HT-29 (cell line): ENCODE measurements around the gene KMT5B. TPM values are rescaled to one million over a fixed set of nuclear protein-coding genes. Genes with fewer than 3 reads are reported as not detected.

Source experiments
- DNase-seq: peaks from one replicate; pipeline ENCODE4 v3.0.0-alpha.2; 2015; ENCODE audit warnings: low spot score
- total RNA-seq: library from RNA; depleted of rRNA; stranded (reverse); fragments of >200 nt; shearing (Covaris generic); gene quantifications from 2 replicates; pipeline ENCODE4 v1.2.3, GENCODE V29; 2014

KMT5B gene
- total RNA-seq, 1 experiment from 2014 or later: 27.2 TPM

- DNase-seq: peak; percentile 94
Observed at GRCh38 chr11:68146010-68146540, 67.0 kb downstream of the KMT5B start.

DNA sequence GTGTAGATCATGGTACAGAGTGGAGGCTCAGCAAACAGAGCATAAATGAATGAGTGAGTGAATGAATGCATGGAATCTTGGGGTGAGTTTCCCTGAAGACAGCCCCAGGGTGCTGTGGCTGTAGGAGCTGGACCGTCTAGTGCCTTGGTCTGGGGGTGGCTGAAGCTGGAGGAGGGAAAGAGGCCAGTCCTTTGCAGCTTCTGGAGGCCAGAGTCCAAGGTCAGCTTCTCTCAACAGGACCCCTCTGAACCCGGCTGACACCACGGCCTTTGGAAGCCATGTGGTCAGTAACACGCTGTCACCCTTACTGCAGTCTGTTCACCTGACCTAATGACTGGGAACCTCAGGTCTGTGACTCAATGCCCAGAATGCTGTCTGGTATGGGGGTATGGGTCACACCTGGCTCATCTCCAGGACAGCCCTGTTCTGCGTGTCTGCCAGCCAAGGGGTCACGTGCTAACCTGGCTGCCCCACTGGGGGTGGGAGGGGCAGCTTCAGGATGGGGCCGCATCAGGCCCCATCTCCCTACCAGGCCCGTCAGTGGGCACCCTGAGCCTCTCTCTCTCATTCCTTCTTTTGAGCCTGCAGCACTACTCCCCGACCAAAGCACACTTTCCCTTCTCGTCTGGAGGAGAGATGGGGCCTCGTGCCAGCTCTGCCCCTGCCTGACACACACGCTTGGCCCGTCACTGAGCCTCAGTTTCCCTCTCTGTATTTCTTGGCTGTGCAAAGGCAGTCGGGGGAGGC lies 67.8 kb downstream of the KMT5B start:
- DNase-seq: no peak

GRCh38 chr11:68143310-68143689 lies 69.8 kb downstream of the KMT5B start:
- no peak for DNase-seq

GRCh38 chr11:68142441-68143309 lies 70.4 kb downstream of the KMT5B start:
- no peak for DNase-seq

DNA sequence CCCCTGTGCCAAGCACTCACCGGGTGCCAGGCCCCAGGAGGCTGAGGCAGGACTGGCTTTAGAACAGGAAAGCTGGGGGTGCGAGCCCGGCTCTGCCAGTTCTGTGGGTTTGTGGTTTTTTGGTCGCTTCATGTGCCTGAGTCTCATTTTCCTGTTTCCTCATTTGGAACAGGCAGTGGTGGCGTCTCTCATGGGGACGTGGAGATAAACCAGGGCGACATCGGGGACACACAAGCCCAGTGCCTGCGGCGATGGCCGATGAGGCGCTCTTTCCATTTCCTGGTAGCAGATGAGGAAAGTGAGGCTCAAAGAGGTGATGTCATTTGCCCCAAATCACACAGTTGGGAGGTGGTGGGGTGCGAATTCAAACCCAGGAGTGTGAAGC lies 71.1 kb downstream of the KMT5B start:
- no peak for DNase-seq

DNA sequence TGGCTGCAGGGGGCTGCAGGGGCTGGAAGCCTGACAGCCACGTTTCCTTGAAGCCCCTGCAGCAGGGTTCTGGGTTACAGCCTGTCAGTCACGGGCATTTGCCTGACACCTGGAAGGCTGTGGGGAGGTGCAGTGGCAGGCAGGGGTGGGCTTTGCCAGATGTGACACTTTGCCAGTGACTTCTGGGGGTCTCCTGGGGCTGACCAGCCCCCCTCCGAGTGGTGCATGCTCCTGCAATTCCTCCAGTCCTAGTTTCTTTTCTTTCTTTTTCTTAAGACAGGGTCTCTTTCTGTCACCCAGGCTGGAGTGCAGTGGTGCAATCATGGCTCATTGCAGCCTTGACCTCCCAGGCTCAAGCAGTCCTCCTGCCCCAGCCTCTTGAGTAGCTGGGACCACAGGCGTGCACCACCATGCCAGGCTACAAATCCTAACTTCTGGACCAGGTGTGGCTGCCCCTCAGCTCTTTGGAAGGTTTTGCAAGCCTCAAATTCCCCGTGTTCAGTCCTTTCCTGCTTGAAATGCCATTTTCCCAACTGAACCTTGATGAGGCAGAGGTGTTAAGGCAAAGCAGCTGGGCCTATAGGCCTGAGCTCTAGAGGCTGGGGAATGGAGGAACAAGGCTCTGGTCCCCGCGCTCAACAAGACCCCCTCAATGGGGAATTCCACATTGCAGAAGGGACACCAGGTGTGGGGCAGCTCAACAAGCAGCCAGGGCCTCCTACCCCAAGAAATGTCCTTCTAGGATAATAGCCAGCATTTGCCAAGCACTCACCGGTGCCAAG lies 71.7 kb downstream of the KMT5B start:
- no peak for DNase-seq

DNA sequence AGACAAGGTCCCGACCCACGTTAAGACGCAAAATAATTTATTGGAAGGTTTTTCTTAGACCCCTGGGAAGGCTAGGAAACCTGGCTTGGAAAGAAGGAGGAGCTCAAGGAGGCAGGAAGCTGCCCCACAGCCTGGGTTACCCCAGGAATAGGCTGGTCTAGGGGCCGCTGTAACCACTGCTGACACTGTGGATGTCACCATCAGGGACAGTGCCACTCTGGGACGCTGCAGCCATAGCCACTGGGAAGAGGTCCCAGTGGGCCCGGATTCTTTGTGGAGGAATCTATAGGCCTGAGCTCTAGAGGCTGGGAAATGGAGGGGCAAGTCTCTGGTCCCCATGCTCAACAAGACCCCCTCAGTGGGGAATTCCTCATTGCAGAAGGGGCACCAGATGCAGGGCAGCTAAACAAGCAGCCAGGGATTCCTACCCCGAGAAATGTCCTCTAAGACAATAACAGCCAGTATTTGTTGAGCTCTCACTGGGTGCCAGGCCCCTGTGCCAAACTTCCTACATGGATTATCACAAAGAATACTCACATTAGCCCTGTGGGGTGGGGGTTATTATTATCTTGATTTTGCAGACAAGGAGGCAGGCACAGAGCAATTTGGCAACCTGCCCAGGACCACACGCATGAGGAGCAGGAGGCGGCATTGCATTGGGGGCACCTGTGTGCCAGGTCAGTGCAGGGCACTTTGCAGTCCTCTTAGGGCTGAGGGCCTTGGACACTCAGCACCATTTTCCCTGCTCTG lies 72.4 kb downstream of the KMT5B start:
- no peak for DNase-seq

GRCh38 chr11:68138237-68138636 lies 74.9 kb downstream of the KMT5B start:
- no peak for DNase-seq

GRCh38 chr11:68137833-68138232 lies 75.3 kb downstream of the KMT5B start:
- no peak for DNase-seq

DNA sequence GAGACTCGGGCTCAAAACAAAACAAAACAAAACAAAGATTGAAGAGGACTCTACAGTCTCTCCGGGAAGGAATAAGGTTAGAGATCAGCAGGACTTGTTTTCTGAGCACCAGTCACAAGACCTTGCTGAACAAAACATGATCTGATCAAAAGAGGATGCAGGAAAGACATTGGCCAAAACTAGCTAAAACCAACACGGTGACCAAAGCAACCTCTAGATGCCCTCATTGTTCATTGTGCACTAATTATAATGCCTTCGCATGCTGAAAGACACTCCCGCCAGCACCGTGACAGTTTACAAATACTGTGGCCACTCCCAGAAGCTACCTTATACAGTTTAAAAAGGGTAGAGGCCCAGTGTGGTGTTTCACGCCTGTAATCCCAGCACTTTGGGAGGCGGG lies 76.2 kb downstream of the KMT5B start:
- no peak for DNase-seq

GRCh38 chr11:68135161-68135560 lies 77.9 kb downstream of the KMT5B start:
- no peak for DNase-seq

- no peak for DNase-seq
Observed at GRCh38 chr11:68133761-68134160, 79.3 kb downstream of the KMT5B start.

DNA sequence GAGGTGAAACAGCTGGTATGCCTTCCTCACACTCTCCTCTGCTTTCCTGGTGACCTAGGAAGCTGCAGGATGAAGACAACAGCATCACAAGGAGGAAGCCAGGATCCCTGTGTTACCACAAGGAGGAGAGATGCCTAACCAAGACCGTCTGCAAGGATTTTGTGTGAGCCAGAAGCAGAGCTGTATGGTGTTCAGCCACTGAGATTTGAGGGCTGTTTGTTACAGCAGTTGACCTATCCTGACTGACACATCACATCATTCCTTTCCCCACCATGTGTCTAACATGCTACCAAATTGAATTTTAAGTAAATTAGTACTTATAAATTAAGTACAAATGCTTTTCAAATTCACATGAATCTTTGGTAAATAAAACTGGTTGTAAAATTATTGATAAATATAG lies 83.0 kb downstream of the KMT5B start:
- no peak for DNase-seq

DNA sequence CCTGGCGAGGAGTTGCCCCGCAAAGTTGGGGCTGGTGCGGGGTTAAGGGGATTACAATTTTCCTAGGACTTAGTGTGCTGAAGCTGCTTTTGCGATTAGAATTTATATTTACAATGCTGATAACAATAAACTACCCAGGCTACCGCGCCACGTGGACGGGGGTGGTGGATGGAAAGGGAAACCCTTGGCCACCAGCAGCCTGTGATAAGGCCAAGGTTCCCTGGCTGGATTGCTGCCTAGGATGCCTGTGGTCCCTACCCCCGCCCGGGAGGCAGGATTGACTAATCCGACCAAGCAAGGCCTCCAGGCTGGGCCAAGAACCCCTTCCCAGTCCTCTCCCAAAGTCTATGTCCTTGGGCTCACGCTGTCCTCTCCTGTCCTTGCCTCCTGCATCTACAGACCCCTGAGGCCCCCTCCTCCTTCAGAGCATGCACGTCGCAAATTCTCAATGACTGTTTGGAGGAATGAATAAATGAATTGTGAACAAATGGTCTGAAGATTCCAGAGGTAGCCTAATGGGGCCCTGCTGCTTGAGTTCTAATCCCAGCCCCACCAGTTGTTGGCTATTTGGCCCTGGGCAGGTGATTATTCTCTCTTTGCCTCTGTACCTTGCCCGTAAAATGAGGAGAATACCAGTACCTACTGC lies 84.3 kb downstream of the KMT5B start:
- DNase-seq: peak; percentile 58

DNA sequence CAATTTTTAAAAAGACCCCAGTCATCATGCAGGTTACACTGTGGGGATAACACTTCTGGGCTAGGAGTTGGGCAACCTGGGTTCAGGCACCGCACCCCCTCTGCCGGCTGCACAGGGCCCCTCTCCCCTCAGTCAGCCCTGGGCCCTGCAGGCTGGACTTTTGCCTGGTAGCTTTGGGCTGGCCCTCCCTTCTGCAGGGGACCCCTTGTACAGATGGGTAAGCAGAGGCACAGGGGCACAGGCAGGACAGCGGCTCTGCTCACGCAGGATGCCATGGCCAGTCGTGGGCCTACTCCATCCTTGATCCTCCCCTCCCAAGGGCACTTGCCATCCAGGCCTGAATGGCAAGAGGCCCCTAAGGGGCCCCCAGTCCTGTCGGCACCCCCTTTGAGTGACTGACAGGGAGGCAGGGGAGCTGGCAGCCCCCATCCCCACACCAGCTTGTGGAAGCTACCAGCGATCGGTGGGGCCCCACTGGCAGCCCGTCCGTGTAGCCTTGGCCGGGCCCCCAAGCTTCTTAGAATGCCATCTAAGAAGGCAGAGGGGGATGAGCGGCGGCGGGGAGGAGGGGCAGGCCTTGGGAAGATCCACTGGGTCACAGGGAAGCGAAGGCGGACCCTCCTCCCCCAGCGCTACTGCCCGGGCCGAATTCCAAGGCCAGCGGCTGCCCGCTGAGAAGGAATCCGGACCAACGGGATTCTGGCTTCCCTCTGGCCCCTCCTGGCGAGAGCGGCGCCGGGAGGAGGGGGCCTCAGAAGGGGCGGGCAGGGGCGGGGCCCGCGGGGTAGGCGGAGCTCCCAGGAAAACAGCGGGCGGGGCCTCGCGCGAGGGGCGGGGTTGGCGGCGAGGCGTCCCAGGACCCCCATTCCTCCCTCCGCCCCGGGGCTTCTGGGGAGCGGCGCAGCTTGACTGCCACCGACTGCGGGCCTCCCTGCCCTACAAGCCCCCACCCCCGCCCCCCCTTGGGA lies 85.1 kb downstream of the KMT5B start:
- peak; percentile 87 for DNase-seq

DNA sequence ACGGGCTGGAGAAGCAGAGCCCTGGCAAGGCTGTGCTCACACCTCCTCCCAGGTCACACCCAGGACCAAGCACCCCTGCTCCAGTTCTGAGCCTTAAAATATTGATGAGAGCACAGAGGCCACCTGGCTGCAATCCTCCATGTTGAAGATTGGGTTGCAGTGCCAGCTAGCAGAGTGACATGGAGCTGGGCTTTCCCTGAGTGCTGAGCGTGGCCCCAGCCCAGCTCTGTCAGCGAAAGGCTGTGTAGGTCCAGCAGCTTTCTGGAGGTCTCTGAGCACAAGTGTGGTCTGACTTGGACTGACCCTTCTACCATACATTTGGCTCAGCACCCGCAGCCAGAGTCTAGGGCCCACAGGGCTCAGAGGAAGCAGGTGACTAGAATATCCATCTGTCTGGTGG lies 87.9 kb downstream of the KMT5B start:
- no peak for DNase-seq

DNA sequence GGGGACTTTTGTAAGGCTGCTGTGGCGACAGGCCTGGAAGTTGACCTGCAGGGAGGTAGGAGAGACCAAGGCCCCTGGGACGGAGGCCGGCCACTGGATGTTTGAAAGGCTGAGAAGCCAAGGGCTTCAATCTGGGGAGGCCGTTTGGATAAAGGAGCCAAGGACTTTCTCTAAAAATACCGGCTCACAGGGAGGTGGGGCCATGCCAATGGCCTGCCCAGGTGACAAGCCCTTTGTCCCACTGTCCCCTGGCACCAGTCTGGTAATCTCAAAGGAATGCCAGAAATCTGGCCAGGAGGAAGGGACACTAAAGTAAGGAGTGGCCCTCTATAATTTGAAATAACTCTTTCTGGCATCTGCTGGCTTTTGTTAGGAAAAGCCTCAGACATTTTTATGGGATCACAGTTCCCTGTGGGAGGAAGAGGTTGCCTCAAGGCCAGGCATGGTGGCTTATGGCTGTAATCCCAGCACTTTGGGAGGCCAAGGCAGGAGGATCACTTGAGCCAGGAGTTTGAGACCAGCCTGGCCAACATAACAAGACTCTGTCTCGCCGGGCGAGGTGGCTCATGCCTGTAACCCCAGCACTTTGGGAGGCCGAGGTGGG lies 90.1 kb downstream of the KMT5B start:
- peak; percentile 94 for DNase-seq

GRCh38 chr11:68121067-68121899 lies 91.8 kb downstream of the KMT5B start, which contains the start of gene CHKA:
Gene CHKA (minus strand): TSS chr11:68121388. CDS start chr11:68121177, 211 bp downstream.
- peak; percentile 97 for DNase-seq
